ENCODE results near the gene KCNK15.
"Not testable (repeated sequence)": the region's sequence is repeated elsewhere in the genome, so short reads cannot be mapped to it uniquely, and the experiment has no call there.

KCNK15 gene

GRCh38 chr20:44754554-44754953, 8.9 kb downstream of the KCNK15 start:
- no peak overlapping the region for H3K4me3 Mint-ChIP-seq
- peaks cover 8% of the 10 kb centered on the region for H3K27me3 Mint-ChIP-seq
- H3K4me1 Mint-ChIP-seq: no peaks in the 10 kb centered on the region
- H3K9me3 Mint-ChIP-seq: no peaks in the 10 kb centered on the region
- ATAC-seq (no peak), DNase-seq (no peak)
- no peak overlapping the region for H3K27ac Mint-ChIP-seq
- H3K36me3 Mint-ChIP-seq (ENCODE audit: low read depth): no peaks in the 10 kb centered on the region

- H3K27me3 Mint-ChIP-seq: peaks cover 2% of the 10 kb centered on the region
- H3K4me3 Mint-ChIP-seq: no peak overlapping the region
- H3K36me3 Mint-ChIP-seq (ENCODE audit: low read depth): no peaks in the 10 kb centered on the region
- no peaks in the 10 kb centered on the region for H3K9me3 Mint-ChIP-seq
- H3K4me1 Mint-ChIP-seq: no peaks in the 10 kb centered on the region
- no peak for DNase-seq
- H3K27ac Mint-ChIP-seq: no peak overlapping the region
- no peak for ATAC-seq
Observed at GRCh38 chr20:44756011-44756688, 10.5 kb downstream of the KCNK15 start.

GRCh38 chr20:44756956-44757355, 11.3 kb downstream of the KCNK15 start:
- Mint-ChIP-seq H3K27me3 (no peaks in the 10 kb centered on the region), H3K9me3 (no peaks in the 10 kb centered on the region), H3K27ac (no peak overlapping the region), H3K4me3 (no peak overlapping the region), H3K36me3 (ENCODE audit: low read depth) (no peaks in the 10 kb centered on the region), H3K4me1 (no peaks in the 10 kb centered on the region)
- DNase-seq (no peak), ATAC-seq (no peak)

- DNase-seq (no peak), ATAC-seq (no peak)
- no peaks in the 10 kb centered on the region for H3K27me3 Mint-ChIP-seq
- H3K4me1 Mint-ChIP-seq: no peaks in the 10 kb centered on the region
- H3K9me3 Mint-ChIP-seq: no peaks in the 10 kb centered on the region
- no peak overlapping the region for H3K4me3 Mint-ChIP-seq
- no peaks in the 10 kb centered on the region for H3K36me3 Mint-ChIP-seq (ENCODE audit: low read depth)
- H3K27ac Mint-ChIP-seq: no peak overlapping the region
Observed at GRCh38 chr20:44758247-44759101, 12.8 kb downstream of the KCNK15 start.

GRCh38 chr20:44759595-44759994, 13.9 kb downstream of the KCNK15 start:
- DNase-seq (no peak), ATAC-seq (no peak)
- H3K27me3 Mint-ChIP-seq: no peaks in the 10 kb centered on the region
- no peak overlapping the region for H3K4me3 Mint-ChIP-seq
- no peaks in the 10 kb centered on the region for H3K9me3 Mint-ChIP-seq
- no peaks in the 10 kb centered on the region for H3K36me3 Mint-ChIP-seq (ENCODE audit: low read depth)
- H3K4me1 Mint-ChIP-seq: no peaks in the 10 kb centered on the region
- H3K27ac Mint-ChIP-seq: no peak overlapping the region

GRCh38 chr20:44761423-44761822, 15.8 kb downstream of the KCNK15 start:
- no peaks in the 10 kb centered on the region for H3K4me1 Mint-ChIP-seq
- no peaks in the 10 kb centered on the region for H3K9me3 Mint-ChIP-seq
- DNase-seq (no peak), ATAC-seq (no peak)
- no peak overlapping the region for H3K4me3 Mint-ChIP-seq
- H3K27me3 Mint-ChIP-seq: peaks cover 3% of the 10 kb centered on the region
- no peaks in the 10 kb centered on the region for H3K36me3 Mint-ChIP-seq (ENCODE audit: low read depth)
- H3K27ac Mint-ChIP-seq: no peak overlapping the region

- no peak for DNase-seq
- Mint-ChIP-seq H3K4me1 (no peaks in the 10 kb centered on the region), H3K27ac (no peak overlapping the region), H3K9me3 (no peaks in the 10 kb centered on the region), H3K36me3 (ENCODE audit: low read depth) (no peaks in the 10 kb centered on the region), H3K4me3 (no peak overlapping the region), H3K27me3 (peaks cover 3% of the 10 kb centered on the region)
- ATAC-seq: no peak
Observed at GRCh38 chr20:44762466-44763140, 16.9 kb downstream of the KCNK15 start.

- not testable (repeated sequence) for H3K27me3 Mint-ChIP-seq; H3K9me3 Mint-ChIP-seq; ATAC-seq; H3K27ac Mint-ChIP-seq; H3K36me3 Mint-ChIP-seq (ENCODE audit: low read depth); DNase-seq; H3K4me1 Mint-ChIP-seq; H3K4me3 Mint-ChIP-seq
Observed at GRCh38 chr20:44763798-44764197, 18.1 kb downstream of the KCNK15 start.

- H3K4me3 Mint-ChIP-seq: no peak overlapping the region
- no peak overlapping the region for H3K27ac Mint-ChIP-seq
- no peaks in the 10 kb centered on the region for H3K36me3 Mint-ChIP-seq (ENCODE audit: low read depth)
- peaks cover 3% of the 10 kb centered on the region for H3K27me3 Mint-ChIP-seq
- no peak for DNase-seq
- H3K9me3 Mint-ChIP-seq: no peaks in the 10 kb centered on the region
- ATAC-seq: no peak
- H3K4me1 Mint-ChIP-seq: no peaks in the 10 kb centered on the region
Observed at GRCh38 chr20:44765091-44765490, 19.4 kb downstream of the KCNK15 start.

GRCh38 chr20:44765701-44766347, 20.2 kb downstream of the KCNK15 start:
- DNase-seq (no peak), ATAC-seq (no peak)
- Mint-ChIP-seq H3K36me3 (ENCODE audit: low read depth) (no peaks in the 10 kb centered on the region), H3K9me3 (no peaks in the 10 kb centered on the region), H3K4me3 (no peak overlapping the region), H3K27ac (no peak overlapping the region), H3K27me3 (peaks cover 3% of the 10 kb centered on the region), H3K4me1 (no peaks in the 10 kb centered on the region)

GRCh38 chr20:44768256-44768655, 22.6 kb downstream of the KCNK15 start:
- H3K4me1 Mint-ChIP-seq: no peaks in the 10 kb centered on the region
- ATAC-seq (no peak), DNase-seq (no peak)
- H3K36me3 Mint-ChIP-seq (ENCODE audit: low read depth): no peaks in the 10 kb centered on the region
- H3K4me3 Mint-ChIP-seq: no peak overlapping the region
- peaks cover 3% of the 10 kb centered on the region for H3K27me3 Mint-ChIP-seq
- no peaks in the 10 kb centered on the region for H3K9me3 Mint-ChIP-seq
- no peak overlapping the region for H3K27ac Mint-ChIP-seq

- Mint-ChIP-seq H3K4me3 (no peak overlapping the region), H3K27ac (no peak overlapping the region), H3K27me3 (peaks cover 3% of the 10 kb centered on the region), H3K4me1 (no peaks in the 10 kb centered on the region), H3K9me3 (no peaks in the 10 kb centered on the region), H3K36me3 (ENCODE audit: low read depth) (no peaks in the 10 kb centered on the region)
- DNase-seq: no peak
- no peak for ATAC-seq
Observed at GRCh38 chr20:44768854-44769480, 23.3 kb downstream of the KCNK15 start.

- DNase-seq (no peak), ATAC-seq (no peak)
- Mint-ChIP-seq H3K9me3 (no peaks in the 10 kb centered on the region), H3K4me3 (no peak overlapping the region), H3K4me1 (no peaks in the 10 kb centered on the region), H3K36me3 (ENCODE audit: low read depth) (no peaks in the 10 kb centered on the region), H3K27me3 (peaks cover 3% of the 10 kb centered on the region), H3K27ac (no peak overlapping the region)
Observed at GRCh38 chr20:44769481-44769863, 23.8 kb downstream of the KCNK15 start.

GRCh38 chr20:44770484-44771171, 25.0 kb downstream of the KCNK15 start:
- Mint-ChIP-seq H3K4me1 (no peaks in the 10 kb centered on the region), H3K36me3 (ENCODE audit: low read depth) (no peaks in the 10 kb centered on the region), H3K9me3 (no peaks in the 10 kb centered on the region), H3K27me3 (peaks cover 3% of the 10 kb centered on the region), H3K27ac (no peak overlapping the region), H3K4me3 (no peak overlapping the region)
- DNase-seq: no peak
- no peak for ATAC-seq

Data from activated naive CD8-positive, alpha-beta T cell treated with anti-CD3 and anti-CD28 coated beads, Interleukin-2, amount 50 U/mL, for 24 hours (primary cell).